Liver (tissue), 9 donors: ENCODE data around the gene PLA2G15. TPM values are rescaled to one million over a fixed set of nuclear protein-coding genes. Genes with fewer than 3 reads are reported as not detected.

Source experiments
- DNase-seq: peaks from one replicate; pipeline ENCODE4 v3.0.0-alpha.2; 2017; ENCODE audit warnings: low spot score
- H3K27ac ChIP-seq, 2 donors: one replicate each; pipeline ENCODE4 v1.7.0; 2013; ENCODE audit warnings: inconsistent platforms in 2 of 2, low read length in 2 of 2, control low read depth in 1 of 2, low read depth in 1 of 2, mild to moderate bottlenecking in 1 of 2
- H3K27me3 ChIP-seq, 4 donors: one replicate each; pipeline versions ENCODE4 v1.6.1 to v1.7.0; 2013; ENCODE audit warnings: low read length in 3 of 4, inconsistent platforms in 1 of 4, mild to moderate bottlenecking in 1 of 4, moderate library complexity in 1 of 4; ENCODE audit not compliant: control insufficient read depth in 4 of 4, insufficient read depth in 4 of 4
- H3K36me3 ChIP-seq, 4 donors: one replicate each; pipeline versions ENCODE4 v1.6.1 to v1.7.0; 2013; ENCODE audit warnings: low read length in 3 of 4, mild to moderate bottlenecking in 3 of 4, low read depth in 1 of 4, moderate library complexity in 1 of 4; ENCODE audit not compliant: control insufficient read depth in 4 of 4, insufficient read depth in 3 of 4
- H3K4me1 ChIP-seq, 4 donors: one replicate each; pipeline versions ENCODE4 v1.6.1 to v1.7.0; 2013; ENCODE audit warnings: low read length in 3 of 4, mild to moderate bottlenecking in 3 of 4, moderate library complexity in 1 of 4; ENCODE audit not compliant: control insufficient read depth in 4 of 4, insufficient read depth in 4 of 4
- H3K4me3 ChIP-seq, 3 donors: one replicate each; pipeline versions ENCODE4 v1.6.1 to v1.7.0; 2013; ENCODE audit warnings: low read length in 3 of 3, control low read depth in 1 of 3, low read depth in 1 of 3, mild to moderate bottlenecking in 1 of 3
- H3K9ac ChIP-seq, 2 donors: one replicate each; pipeline ENCODE4 v1.7.0; 2013; ENCODE audit warnings: low read length in 2 of 2, mild to moderate bottlenecking in 2 of 2, moderate library complexity in 2 of 2, control low read depth in 1 of 2, low read depth in 1 of 2
- H3K9me3 ChIP-seq, 4 donors: one replicate each; pipeline versions ENCODE4 v1.6.1 to v1.7.0; 2013; ENCODE audit warnings: low read length in 3 of 4; ENCODE audit not compliant: control insufficient read depth in 4 of 4
- ATF3 ChIP-seq: IDR thresholded peaks from 2 replicates; pipeline ENCODE4 v1.6.1; 2016; ENCODE audit warnings: antibody characterized with exemption
- EGR1 ChIP-seq, 2 donors: IDR thresholded peaks; 2 replicates each; pipeline ENCODE4 v1.6.1; 2016 to 2018; ENCODE audit warnings: antibody characterized with exemption in 2 of 2, low read depth in 2 of 2
- FOXA1 ChIP-seq: IDR thresholded peaks from 2 replicates; pipeline ENCODE4 v1.6.1; 2016; ENCODE audit warnings: antibody characterized with exemption
- FOXA2 ChIP-seq: IDR thresholded peaks from 2 replicates; pipeline ENCODE4 v1.6.1; 2016; ENCODE audit warnings: antibody characterized with exemption
- GABPA ChIP-seq, 2 donors: IDR thresholded peaks in 1 of 2; conservative IDR thresholded peaks in 1 of 2; 2 replicates each; pipeline ENCODE4 v1.6.1; 2016; ENCODE audit warnings: antibody characterized with exemption in 2 of 2, mild to moderate bottlenecking in 1 of 2, moderate library complexity in 1 of 2
- HNF4A ChIP-seq, 2 donors: conservative IDR thresholded peaks; 2 replicates each; pipeline ENCODE4 v1.6.1; 2016; ENCODE audit warnings: antibody characterized with exemption in 2 of 2, mild to moderate bottlenecking in 2 of 2
- HNF4G ChIP-seq: IDR thresholded peaks from 2 replicates; pipeline ENCODE4 v1.6.1; 2016; ENCODE audit warnings: antibody characterized with exemption
- MAX ChIP-seq: IDR thresholded peaks from 2 replicates; pipeline ENCODE4 v1.6.1; 2016; ENCODE audit warnings: antibody characterized with exemption
- NR2F2 ChIP-seq: IDR thresholded peaks from 2 replicates; pipeline ENCODE4 v1.6.1; 2016; ENCODE audit warnings: antibody characterized with exemption
- RAD21 ChIP-seq, 2 donors: IDR thresholded peaks; 2 replicates each; pipeline ENCODE4 v1.6.1; 2016; ENCODE audit warnings: antibody characterized with exemption in 2 of 2, mild to moderate bottlenecking in 2 of 2
- REST ChIP-seq: IDR thresholded peaks from 2 replicates; pipeline ENCODE4 v1.6.1; 2016; ENCODE audit warnings: antibody characterized with exemption, mild to moderate bottlenecking
- RXRA ChIP-seq, 2 donors: IDR thresholded peaks; 2 replicates each; pipeline ENCODE4 v1.6.1; 2017 to 2018; ENCODE audit warnings: antibody characterized with exemption in 2 of 2, mild to moderate bottlenecking in 1 of 2
- SP1 ChIP-seq: IDR thresholded peaks from 2 replicates; pipeline ENCODE4 v1.6.1; 2018; ENCODE audit warnings: antibody characterized with exemption, mild to moderate bottlenecking
- YY1 ChIP-seq: IDR thresholded peaks from 2 replicates; pipeline ENCODE4 v1.6.1; 2016; ENCODE audit warnings: antibody characterized with exemption, mild to moderate bottlenecking
- WGBS: extraction: QIAGEN DNeasy Blood & Tissue Kit; methylation state at CpG from one replicate; pipeline ENCODE4 v1.1.7; 2013; 5-methylcytosine and 5-hydroxymethylcytosine counted together
- polyA plus RNA-seq, 2 donors: library from polyadenylated mRNA; stranded (reverse) in 1 of 2; unstranded in 1 of 2; fragments of 200-250 nt in 1 of 2; fragments of >200 nt in 1 of 2; fragmentation: Nextera tagmentation in 1 of 2; extraction: Ambion mirVana in 1 of 2; gene quantifications; one replicate each; pipeline versions ENCODE4 v1.2.1 to v1.2.3, GENCODE V29; 2013 to 2015
- total RNA-seq, 2 donors: library from RNA; depleted of rRNA; stranded (reverse); fragments of >200 nt; gene quantifications; one replicate each; pipeline ENCODE4 v1.2.3, GENCODE V29; 2014
- donor health status: healthy.
- donor health status: healthy.
- donor health status: healthy.
- donor health status: healthy.
- donor health status: healthy.

Gene PLA2G15
- total and polyA plus RNA-seq, 4 donors: 4.5 to 19.8 (median 15.1) TPM

- Histone ChIP-seq H3K9me3 (no peaks in the 10 kb centered on the region), H3K4me1 (peaks cover 15 to 45% (median 38%) of the 10 kb centered on the region in 4 donors), H3K27me3 (no peaks in the 10 kb centered on the region), H3K27ac (no peak overlapping the region), H3K36me3 (peaks cover 5 to 26% (median 13%) of the 10 kb centered on the region in 4 donors), H3K9ac (no peak overlapping the region), H3K4me3 (no peak overlapping the region)
- 88% methylated on average over 4 of the region's 4 CpGs for WGBS
- TF ChIP-seq GABPA (IDR thresholded peaks at IDR 0.05 in 1 of 2, conservative IDR thresholded peaks at IDR 0.05 in 1 of 2) (no peak), FOXA2 (no peak), FOXA1 (no peak), HNF4G (no peak), EGR1 (IDR thresholded peaks at IDR 0.05; ENCODE audit: low read depth in 2 of 2) (no peak), YY1 (no peak), ATF3 (no peak), SP1 (no peak), RAD21 (IDR thresholded peaks at IDR 0.05) (no peak)
- DNase-seq: no peak
Observed at GRCh38 chr16:68226116-68226515, 19.1 kb upstream of the PLA2G15 start.

GRCh38 chr16:68227183-68227793 is 17.9 kb upstream of the PLA2G15 start:
- peak overlapping the region in 1 of 2 donors; percentile 51 for H3K27ac ChIP-seq
- no peaks in the 10 kb centered on the region for H3K27me3 ChIP-seq
- H3K9ac ChIP-seq: no peak overlapping the region
- H3K4me3 ChIP-seq: no peak overlapping the region
- WGBS: 30% methylated on average over 3 of the region's 3 CpGs
- H3K9me3 ChIP-seq: no peaks in the 10 kb centered on the region
- peaks cover 6 to 36% (median 17%) of the 10 kb centered on the region in 4 donors for H3K36me3 ChIP-seq
- DNase-seq: no peak
- H3K4me1 ChIP-seq: peaks cover 15 to 52% (median 44%) of the 10 kb centered on the region in 4 donors
- peak in 1 of 2 donors; percentile 52 for TF ChIP-seq RAD21 (IDR thresholded peaks at IDR 0.05)
- peak; percentile 51 to 52 for TF ChIP-seq RXRA (IDR thresholded peaks at IDR 0.05)
- no peak for TF ChIP-seq REST
- TF ChIP-seq SP1: peak; percentile 76
- TF ChIP-seq GABPA (IDR thresholded peaks at IDR 0.05 in 1 of 2, conservative IDR thresholded peaks at IDR 0.05 in 1 of 2): peak in 1 of 2 donors; percentile 21
- peak; percentile 75 to 76 for TF ChIP-seq HNF4A (conservative IDR thresholded peaks at IDR 0.05)
- peak; percentile 29 for TF ChIP-seq YY1
- peak; percentile 56 for TF ChIP-seq NR2F2
- TF ChIP-seq MAX: no peak
